RPMI8226 (cell line): ENCODE results near the gene CENPK.
"Not testable (repeated sequence)": the region's sequence is repeated elsewhere in the genome, so short reads cannot be mapped to it uniquely, and the experiment has no call there.

Source experiments
- DNase-seq: peaks from one replicate; pipeline ENCODE4 v3.0.0-alpha.2; 2015

Gene CENPK

GRCh38 chr5:65489119-65489518, 73.8 kb downstream of the CENPK start:
- no peak for DNase-seq

- DNase-seq, result not testable (repeated sequence)
Observed at GRCh38 chr5:65488038-65488687, 74.8 kb downstream of the CENPK start.

- DNase-seq, result not testable (repeated sequence)
Observed at GRCh38 chr5:65486803-65487202, 76.2 kb downstream of the CENPK start.

- DNase-seq, result no peak
Observed at GRCh38 chr5:65485405-65485804, 77.6 kb downstream of the CENPK start.

- peak; percentile 47 for DNase-seq
Observed at GRCh38 chr5:65483546-65484346, 79.2 kb downstream of the CENPK start.

- peak; percentile 42 for DNase-seq
Observed at GRCh38 chr5:65482736-65483545, 80.0 kb downstream of the CENPK start.

- peak; percentile 27 for DNase-seq
Observed at GRCh38 chr5:65482296-65482735, 80.7 kb downstream of the CENPK start.

GRCh38 chr5:65481635-65482295, 81.2 kb downstream of the CENPK start, which contains the start of gene ADAMTS6:
ADAMTS6 (minus strand) TSS chr5:65481920; CDS start chr5:65473673, 8,247 bp downstream.
- peak; percentile 95 for DNase-seq

- no peak for DNase-seq
Observed at GRCh38 chr5:65481171-65481581, 81.8 kb downstream of the CENPK start.

GRCh38 chr5:65480306-65480865, 82.6 kb downstream of the CENPK start:
- peak; percentile 76 for DNase-seq

- DNase-seq, result no peak
Observed at GRCh38 chr5:65479527-65479926, 83.4 kb downstream of the CENPK start.

- no peak for DNase-seq
Observed at GRCh38 chr5:65478336-65478735, 84.6 kb downstream of the CENPK start.

- no peak for DNase-seq
Observed at GRCh38 chr5:65475895-65476294, 87.1 kb downstream of the CENPK start.

GRCh38 chr5:65475336-65475735, 87.6 kb downstream of the CENPK start:
- no peak for DNase-seq

GRCh38 chr5:65474130-65474711, 88.7 kb downstream of the CENPK start:
- no peak for DNase-seq

- DNase-seq, result no peak
Observed at GRCh38 chr5:65468633-65469032, 94.3 kb downstream of the CENPK start.
